ENCODE data around the gene HTR6.

DNA sequence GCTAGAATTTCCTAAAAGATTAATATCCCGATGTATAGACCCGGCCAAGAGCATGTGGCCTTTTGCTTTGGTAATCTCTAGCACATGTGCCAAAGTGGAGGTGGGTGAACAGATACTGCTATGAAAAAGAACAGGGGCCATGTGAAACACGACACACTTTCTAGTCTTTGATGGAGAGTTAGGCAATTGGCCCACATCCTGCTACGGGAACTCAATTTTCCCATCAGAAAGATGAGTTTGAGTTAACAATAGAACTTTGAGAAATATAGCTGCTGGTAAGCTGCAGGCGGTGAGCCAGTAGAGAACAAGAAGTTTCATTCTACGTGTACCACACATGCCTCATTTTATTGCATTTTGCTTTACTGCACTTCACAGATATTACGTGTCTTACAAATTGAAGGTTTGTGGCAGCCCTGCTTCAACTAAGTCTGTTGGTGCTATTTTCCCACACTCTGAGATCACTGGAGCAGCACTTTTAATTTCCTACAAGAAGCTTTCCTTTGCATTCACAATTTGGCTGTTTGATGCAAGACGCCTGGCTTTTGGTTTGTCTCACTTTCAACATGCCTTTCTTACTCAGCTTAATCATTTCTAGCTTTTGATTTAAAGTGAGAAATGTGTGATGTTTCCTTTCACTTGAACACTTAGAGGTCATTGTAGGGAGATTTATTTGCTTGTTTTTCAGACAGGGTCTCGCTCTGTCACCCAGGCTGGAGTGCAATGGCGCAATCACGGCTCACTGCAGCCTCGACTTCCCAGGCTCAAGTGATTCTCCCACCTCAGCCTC, 46.3 kb downstream of the HTR6 start:
- TF ChIP-seq CTCF (conservative IDR thresholded peaks at IDR 0.05; ENCODE audit: low read depth, low read length) (no peak), EZH2phosphoT487 (IDR thresholded peaks at IDR 0.05; ENCODE audit: borderline replicate concordance, low read length) (no peak)
